ENCODE data around the gene PRRT4.

The PRRT4 gene

DNA sequence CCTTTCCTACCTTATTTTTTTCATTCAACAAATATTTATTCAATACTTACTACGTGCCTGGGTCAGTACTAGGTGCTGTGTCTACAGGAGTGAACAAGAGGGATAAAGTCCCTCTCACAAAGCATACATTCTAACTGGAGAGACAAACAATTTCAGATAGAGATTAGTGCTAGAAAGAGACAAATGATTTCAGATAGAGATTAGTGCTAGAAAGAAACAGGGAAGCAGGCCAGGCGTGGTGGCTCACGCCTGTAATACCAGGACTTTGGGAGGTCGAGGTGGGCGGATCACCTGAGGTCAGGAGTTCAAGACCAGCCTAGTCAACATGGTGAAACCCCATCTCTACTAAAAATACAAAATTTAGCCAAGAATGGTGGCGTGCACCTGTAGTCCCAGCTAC is 52.4 kb downstream of the PRRT4 start:
- H3K4me3 ChIP-seq (ENCODE audit: low read depth, low read length): no peak overlapping the region
- TF ChIP-seq, protein P1, sequence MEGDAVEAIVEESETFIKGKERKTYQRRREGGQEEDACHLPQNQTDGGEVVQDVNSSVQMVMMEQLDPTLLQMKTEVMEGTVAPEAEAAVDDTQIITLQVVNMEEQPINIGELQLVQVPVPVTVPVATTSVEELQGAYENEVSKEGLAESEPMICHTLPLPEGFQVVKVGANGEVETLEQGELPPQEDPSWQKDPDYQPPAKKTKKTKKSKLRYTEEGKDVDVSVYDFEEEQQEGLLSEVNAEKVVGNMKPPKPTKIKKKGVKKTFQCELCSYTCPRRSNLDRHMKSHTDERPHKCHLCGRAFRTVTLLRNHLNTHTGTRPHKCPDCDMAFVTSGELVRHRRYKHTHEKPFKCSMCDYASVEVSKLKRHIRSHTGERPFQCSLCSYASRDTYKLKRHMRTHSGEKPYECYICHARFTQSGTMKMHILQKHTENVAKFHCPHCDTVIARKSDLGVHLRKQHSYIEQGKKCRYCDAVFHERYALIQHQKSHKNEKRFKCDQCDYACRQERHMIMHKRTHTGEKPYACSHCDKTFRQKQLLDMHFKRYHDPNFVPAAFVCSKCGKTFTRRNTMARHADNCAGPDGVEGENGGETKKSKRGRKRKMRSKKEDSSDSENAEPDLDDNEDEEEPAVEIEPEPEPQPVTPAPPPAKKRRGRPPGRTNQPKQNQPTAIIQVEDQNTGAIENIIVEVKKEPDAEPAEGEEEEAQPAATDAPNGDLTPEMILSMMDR (IDR thresholded peaks at IDR 0.05; ENCODE audit: borderline replicate concordance, insufficient read depth, low read depth, low read length): no peak

DNA sequence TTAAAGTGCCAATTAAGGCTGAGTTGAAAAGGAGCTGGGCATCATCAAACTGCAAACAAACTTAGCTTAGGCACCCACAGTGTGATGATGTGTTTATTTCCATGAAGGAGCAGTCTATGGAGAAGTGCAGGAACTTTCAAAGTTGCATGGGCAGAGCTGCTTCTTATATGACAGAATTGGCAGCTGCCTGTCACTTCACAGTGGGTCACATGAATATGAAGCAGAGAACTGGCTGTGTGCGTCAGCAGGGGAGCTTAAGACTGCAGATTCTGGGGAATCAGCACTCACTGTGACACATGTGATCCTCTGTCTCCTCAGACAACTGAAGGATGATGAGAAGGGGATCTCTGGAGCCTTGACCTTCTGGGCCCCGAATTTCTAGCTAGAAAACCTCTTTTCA is 54.4 kb downstream of the PRRT4 start:
- TF ChIP-seq, protein P1 (IDR thresholded peaks at IDR 0.05; ENCODE audit: borderline replicate concordance, insufficient read depth, low read depth, low read length): no peak
- no peak overlapping the region for H3K4me3 ChIP-seq (ENCODE audit: low read depth, low read length)

DNA sequence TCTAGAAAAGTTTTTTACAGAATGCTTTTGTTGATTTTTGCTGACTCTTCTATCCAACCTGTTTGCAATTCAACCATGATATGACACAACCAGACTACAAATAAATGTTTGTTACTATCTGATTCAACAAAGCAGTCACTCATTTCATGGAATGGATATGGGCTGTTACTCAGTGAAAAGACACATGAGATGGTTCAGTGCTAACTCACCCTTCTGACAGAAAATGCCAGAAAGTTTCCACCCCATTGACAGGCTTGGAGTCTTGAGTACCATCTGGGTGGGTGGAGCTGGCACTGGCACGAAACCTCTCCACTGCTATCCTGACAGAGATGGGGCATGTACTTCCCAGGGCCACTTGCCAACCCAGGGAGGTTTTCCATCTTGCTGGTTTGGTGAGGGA is 57.3 kb downstream of the PRRT4 start:
- H3K4me3 ChIP-seq (ENCODE audit: low read depth, low read length): no peak overlapping the region
- TF ChIP-seq, protein P1 (IDR thresholded peaks at IDR 0.05; ENCODE audit: borderline replicate concordance, insufficient read depth, low read depth, low read length): no peak

DNA sequence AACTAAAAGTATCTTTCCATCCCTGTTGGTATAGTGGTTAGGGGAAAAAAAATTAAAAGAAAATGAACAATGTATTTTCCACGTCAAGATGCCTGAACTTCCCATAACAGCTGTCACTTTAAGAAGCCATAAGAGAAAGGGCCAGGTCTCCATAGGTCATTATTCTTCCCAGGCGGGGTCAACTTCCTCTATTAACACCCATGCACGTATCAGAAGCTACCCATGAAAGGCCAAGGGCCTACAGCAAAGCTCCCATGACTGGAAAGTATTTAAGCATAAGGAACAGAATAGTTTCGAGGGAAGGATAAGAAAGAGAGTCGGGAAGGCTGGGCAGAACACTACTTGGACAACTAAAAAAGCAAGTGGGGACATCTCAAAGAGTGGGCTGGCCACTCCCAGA is 57.8 kb downstream of the PRRT4 start:
- no peak overlapping the region for H3K4me3 ChIP-seq (ENCODE audit: low read depth, low read length)
- TF ChIP-seq, protein P1 (IDR thresholded peaks at IDR 0.05; ENCODE audit: borderline replicate concordance, insufficient read depth, low read depth, low read length): no peak

DNA sequence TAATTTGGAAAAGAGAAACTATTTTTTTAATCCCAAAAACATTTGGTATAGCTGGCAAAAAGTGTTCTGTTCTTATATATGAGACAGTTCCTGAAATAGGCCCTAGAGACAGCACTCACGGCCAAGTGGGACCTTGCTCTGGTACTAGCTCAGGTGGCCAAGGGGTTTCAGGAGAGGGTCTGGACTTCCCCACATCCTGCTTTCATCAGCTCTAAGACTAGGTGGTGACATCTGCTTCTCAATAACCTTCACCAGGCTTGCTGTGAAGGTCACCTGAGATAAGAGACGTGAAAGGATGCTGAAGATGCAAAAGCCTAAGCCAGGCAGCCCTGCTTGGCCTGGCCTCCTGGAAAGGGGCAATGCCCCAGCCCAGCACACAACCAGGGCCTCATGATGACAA is 58.4 kb downstream of the PRRT4 start:
- TF ChIP-seq, protein P1 (IDR thresholded peaks at IDR 0.05; ENCODE audit: borderline replicate concordance, insufficient read depth, low read depth, low read length): no peak
- H3K4me3 ChIP-seq (ENCODE audit: low read depth, low read length): no peak overlapping the region

DNA sequence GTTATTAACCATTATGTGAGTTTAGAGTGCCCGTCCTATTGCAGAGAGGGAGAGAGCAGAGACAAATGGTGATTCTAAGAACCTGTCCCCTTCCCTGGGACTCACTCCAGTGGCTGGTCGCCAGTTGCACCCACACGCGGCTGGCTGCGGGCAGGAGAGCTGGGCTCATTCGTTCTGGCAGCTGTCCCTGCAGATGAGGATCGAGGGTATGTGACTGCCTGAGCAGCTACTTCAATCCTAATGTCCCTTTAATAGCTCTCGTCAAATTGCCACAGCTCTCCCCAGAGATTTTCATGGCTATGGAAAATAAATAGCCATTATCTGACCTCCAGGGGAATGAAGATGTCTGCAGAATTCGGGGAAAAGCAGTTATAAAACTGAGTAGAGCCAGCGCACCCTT is 59.4 kb downstream of the PRRT4 start:
- TF ChIP-seq, protein P1 (IDR thresholded peaks at IDR 0.05; ENCODE audit: borderline replicate concordance, insufficient read depth, low read depth, low read length): no peak
- H3K4me3 ChIP-seq (ENCODE audit: low read depth, low read length): no peak overlapping the region

Data from GM12875 (cell line).